NCI-H1092 treated with DMSO at 0.1 percent for 48 hours (cell line): ENCODE data around the gene TFB1M.
"Not testable (repeated sequence)": the region's sequence is repeated elsewhere in the genome, so short reads cannot be mapped to it uniquely, and the experiment has no call there.

ENCODE experiments used
- DNase-seq: peaks from one replicate; lab custom pipeline; 2025; lab: John Stamatoyannopoulos, UW

Gene TFB1M

DNA sequence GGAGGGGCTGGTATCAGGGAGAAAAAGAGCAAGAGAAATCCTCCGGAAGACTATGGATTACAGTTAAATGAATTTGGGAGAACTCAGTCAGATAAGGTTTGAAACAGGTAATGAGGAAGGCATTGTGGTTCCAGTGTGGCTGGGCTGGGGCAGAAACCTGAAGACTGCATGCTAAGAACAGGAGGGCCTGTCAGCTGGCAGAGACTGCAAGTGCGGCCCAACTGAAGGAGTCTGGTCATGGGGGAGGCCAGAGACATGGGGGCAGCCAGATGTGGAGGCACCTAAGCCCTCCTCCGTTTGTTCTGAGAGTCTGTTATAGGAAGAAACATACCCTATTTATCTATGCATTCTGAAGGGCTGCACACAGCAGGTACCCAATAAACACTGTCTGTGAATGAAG lies 16.6 kb downstream of the TFB1M start:
- no peak for DNase-seq

DNA sequence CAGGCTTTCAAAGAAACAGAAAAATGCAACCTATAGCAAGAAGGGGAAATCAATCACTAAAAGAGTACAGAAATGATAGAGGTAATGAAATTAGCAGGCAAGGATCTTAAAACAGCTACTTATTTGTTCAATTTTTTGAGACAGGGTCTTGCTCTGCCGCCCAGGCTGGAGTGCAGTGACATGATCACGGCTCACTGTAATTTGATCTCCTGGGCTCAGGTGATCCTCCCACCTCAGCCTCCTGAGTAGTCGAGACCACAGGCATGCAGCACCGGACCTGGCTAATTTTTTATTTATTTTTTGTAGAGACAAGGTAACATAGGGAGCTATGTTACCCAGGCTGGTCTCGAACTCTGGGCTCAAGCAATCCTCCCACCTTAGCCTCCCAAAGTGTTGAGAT lies 21.6 kb downstream of the TFB1M start:
- no peak for DNase-seq

DNA sequence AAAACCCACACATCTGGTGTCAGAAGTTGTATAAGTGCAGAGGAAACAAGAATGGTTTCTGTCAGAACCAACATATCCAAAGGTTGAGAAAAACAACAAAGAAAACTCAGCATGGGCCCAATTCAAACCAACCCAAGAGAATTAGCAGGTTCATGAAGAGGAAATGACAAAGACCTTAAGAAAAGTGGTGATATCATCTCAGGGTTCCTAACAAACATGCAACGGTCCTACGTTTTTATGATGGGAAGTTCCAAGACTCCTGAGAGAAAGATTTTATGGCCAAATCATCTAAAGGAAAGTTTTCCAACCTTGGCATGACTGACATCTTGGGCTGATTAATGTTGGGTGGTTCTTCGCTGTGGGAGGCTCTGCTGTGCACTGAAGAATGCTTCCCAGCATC lies 23.0 kb downstream of the TFB1M start:
- no peak for DNase-seq

DNA sequence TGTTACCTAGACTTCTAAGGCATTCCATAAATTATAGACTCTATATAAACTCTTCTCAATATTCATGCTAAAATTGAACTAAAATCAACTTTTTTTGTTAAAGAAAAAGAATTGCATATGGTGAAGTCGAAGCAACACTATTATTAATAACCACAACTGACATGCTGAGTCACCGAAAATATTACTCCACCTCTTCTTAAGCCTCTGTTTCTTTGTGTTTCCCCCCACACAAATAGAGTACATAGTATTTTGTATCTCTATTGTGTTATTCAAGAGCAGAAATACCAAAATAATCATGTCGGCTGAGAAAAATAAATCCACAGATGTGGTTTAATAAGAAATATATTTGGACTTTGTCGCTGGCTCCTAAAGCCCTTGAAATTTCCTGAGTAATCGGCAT lies 23.8 kb downstream of the TFB1M start:
- DNase-seq: no peak

DNA sequence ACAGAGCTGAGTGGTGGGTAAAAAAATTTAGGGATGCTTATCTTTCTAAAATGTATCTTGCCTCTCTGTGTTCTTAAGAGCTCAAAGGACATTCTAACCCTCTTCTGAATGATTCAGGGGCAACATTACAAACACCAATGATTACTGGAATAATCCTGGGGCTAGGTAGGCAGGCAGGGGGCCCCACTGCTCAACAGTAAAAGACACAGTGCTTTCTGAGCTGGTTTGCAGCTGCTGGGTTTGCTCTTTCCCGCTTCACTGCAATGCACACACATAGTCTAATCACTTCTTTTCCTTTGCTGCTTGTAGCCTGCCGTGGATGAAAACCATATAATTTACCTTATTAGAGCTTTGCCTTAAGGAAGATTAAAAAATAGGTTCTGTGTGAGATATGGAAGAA lies 26.5 kb downstream of the TFB1M start:
- no peak for DNase-seq

DNA sequence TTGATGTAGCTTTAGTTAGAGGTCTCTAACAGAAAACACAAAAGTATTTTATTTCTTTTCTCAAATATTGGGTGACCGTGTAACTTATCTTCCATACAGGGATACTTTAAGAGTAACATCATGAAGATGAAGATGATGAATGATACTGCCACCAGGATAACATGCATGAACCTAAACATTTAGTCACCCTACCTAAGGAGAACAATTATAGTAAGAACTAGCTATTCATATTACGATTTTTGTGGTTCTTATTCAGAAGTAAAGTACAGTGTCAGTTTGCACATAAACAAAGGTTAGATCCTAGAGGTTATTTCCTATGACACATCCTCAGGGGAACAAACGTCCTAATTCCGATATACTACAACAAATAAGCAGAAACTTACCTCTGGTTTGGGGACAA lies 29.5 kb downstream of the TFB1M start:
- no peak for DNase-seq

DNA sequence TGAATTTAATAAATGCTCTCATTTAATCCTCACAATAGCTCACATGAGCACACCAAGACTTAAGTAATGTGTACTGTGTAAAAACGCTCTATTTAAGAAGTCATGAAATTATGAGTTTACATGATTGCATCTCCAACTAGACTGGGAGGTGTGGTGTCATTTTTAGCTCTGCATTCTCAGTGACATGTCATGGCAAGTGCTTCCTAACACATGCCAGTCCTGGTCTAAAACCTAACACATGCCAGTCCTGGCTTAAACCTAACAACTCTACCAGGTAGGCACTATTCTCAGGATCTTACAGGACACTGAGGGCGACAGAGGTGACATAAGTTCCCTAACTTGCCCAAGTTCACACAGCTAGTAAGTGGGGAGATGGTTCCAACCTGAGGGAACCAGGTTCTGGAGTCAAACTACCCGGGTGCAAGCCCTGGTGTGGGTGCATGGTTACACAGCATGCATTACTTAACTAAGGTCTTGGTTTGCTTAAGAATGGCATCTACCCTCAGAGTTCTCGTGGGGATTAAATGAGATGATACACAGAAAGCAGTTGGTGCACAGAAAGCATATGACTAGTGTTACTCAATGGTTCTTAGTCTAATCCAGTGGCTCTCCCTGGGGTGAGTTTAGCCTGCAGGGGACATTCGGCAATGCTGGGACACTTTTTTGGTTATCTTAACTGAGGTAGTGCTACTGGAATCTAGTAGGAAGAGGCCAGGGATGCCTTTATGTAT lies 35.8 kb downstream of the TFB1M start:
- no peak for DNase-seq

DNA sequence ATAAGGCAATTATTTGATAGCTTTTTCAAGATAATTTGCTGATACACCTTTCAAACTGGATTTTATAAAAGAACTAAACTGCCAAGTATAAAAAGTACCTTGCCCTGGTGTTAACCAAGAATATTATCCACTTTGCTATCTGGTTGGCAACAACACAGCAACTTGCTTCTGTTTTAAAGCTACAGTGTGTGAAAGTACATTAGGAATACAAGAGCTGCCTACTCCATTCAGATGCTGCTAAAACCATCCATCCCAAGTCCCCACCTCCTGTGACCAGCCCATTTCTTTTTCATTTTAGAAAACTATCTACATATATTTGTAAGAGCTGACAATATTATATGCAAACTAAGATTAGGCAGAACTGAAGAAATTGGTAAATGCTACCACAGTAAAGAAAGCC lies 37.6 kb downstream of the TFB1M start:
- DNase-seq: no peak

DNA sequence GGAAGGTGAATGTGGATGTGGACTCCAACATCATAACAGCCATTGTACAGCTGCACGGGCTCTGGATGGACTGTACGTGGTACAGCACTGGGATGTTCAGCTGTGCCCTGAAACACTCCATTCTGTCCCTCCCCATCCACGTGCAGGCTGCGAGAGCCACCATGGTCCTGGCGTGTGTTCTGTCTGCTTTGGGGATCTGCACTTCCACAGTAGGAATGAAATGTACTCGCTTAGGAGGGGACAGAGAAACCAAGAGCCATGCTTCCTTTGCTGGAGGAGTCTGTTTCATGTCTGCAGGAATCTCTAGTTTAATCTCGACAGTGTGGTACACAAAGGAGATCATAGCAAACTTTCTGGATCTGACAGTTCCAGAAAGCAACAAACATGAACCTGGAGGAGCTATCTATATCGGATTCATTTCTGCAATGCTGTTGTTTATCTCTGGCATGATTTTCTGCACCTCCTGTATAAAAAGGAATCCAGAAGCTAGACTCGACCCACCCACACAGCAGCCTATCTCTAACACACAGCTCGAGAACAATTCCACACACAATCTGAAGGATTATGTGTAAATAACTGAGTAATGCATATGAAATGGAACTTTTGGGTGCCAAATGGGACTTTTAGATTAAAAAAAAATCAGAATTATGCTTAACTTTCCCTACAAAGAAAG lies 38.3 kb downstream of the TFB1M start:
- no peak for DNase-seq

DNA sequence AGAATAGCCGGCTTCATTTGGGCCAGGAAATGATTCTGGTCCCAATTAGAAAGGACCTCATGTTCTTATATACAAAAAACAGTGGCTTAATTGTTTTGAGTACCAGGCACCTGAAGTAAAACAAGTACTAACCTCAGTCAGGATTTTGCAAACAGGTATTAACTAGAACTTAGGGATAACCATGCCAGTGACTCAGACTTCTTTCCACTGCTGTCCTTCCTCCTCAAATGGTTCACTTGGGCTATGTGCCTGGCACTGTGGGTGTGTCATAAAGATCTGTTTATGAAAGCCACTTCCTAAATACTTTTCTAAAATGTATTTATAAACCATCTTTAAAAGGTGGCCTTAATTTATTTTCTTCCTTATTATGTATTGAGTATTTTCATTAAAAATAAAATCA lies 39.8 kb downstream of the TFB1M start:
- DNase-seq: no peak

DNA sequence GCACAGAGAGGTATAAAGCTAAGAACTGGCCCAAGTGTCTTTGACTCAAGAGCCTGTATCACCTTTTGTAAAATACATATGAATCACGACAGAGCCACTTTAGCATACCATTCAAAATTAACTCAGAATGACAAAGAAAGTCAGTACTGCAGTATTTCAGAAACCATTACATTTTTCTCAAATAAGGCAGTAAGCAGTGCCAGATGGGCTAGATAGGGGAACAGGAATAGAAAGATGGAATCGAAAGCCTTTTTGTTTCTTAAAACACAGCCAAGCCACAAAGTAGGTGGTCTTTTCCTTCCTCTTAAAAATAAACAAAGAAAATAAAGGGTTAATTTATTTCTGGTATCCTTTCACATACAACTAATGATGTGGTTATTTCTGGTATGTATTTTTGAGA lies 40.2 kb downstream of the TFB1M start:
- no peak for DNase-seq

DNA sequence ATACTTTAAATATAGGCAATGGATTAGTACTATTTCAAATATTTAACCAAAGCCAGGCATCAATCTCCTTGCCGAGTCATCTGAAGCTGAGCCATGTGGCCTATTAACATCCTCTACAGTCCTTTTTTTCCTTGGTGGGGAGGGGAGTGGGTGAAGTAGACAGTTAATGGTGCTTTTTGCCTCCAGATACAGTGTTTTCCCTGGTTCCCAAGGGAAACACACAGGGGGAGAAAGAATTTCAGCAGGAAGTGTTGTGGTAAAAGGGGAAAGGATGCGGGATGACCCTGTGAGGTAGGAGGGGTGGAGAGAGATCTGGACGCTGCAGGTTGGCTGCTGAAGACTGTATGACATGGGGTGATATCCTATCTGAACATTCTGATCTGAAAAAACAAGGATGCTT lies 40.9 kb downstream of the TFB1M start:
- no peak for DNase-seq

DNA sequence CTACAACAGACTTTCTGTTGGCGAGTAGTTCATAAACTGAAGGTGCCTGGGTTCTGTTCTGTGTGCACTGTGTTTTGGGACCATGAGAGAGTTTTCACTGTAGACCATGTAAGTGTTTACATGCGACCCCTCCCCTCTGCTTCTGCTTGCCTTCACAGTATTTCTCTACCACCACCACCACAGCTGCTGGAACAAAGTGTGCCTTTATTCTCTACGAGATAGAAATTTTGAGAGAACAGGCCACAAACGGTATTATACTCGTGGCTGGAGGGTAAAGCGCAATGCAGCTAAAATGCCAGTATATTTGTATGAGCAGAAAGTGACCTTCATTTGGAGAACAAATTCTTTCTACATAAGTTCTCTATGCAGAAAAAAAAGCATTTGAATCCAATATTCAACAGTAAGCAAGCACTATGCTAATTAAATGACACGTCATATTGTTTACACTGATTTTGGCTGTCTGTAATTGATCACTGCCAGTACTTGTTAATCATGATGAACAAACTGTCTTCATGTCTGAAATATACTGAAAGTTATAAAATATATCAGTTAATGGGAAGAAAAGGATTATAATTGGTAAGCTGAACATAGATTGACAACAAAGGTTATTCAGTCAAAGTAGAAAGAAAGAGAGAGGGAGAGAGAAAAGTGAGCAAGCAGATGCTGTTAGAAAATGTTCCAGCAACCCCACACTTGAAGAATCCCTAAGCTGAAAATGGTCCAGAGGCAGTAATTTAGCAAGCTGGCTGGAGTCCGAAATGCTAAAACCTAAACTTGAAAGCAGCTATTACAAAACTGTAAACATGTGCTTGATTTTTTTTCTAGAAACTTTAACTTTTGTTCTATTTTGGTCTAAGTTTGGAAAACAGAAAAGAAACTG lies 41.7 kb downstream of the TFB1M start:
- no peak for DNase-seq

DNA sequence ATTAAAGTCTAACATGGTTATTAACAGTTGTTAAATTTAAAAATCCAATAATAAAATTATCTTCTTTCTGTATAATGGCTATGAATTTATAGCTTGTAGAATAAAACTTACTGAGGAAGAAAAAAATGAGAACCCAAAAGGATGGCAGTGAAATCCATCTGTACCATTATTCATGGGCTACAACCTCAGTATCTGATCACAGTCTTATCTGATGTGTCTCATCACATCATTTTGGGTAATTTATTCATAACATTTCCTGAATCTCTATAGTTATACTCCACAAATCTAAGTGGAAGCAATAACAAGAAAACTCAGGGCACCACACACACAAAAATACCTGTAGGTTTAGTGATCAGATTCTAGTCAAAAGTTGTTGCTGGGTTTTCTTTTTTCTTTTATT lies 43.1 kb downstream of the TFB1M start:
- DNase-seq: no peak

DNA sequence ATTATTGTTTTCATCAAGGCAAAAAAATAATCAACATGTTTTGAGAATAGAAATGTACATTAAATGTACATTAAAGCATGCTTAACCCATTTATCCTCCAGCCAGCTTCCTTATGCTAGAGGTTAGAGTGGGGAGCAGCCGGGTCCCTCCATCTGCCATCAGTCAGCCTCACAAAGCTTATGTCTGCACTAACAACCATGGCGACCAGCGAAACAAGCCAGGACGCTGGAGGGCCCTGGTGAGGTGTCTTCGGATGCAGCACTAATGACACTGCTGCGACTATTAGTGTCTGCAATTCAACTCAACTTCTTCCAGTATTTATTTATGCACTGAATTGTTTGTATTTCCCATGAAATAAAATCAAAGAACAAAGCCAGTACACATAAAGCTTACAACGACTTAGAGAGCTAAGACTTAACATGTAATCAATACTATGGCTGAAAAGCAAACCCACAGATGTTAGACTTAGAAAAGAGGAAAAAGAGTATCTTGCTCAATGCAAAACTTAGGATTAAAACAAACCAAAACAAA lies 43.7 kb downstream of the TFB1M start:
- no peak for DNase-seq

DNA sequence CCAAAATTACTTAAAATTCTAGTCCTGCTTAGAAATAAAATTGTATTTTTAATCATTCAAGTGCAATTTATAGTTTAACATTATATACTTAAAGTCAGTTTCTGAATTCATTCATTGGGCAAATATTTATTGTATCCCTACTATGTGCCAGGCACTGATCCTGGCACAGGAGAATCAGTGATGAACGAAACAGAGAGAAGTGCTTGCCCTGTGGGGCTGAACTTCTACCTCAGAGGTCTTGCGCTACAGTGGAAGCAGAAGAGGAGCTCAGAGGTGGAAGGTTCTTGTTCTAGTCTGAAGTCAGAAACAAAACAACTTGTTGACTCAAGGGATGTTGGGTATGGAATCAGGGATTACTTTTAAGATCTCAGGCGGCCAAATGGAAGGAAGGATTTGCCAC lies 44.5 kb downstream of the TFB1M start:
- DNase-seq: no peak

DNA sequence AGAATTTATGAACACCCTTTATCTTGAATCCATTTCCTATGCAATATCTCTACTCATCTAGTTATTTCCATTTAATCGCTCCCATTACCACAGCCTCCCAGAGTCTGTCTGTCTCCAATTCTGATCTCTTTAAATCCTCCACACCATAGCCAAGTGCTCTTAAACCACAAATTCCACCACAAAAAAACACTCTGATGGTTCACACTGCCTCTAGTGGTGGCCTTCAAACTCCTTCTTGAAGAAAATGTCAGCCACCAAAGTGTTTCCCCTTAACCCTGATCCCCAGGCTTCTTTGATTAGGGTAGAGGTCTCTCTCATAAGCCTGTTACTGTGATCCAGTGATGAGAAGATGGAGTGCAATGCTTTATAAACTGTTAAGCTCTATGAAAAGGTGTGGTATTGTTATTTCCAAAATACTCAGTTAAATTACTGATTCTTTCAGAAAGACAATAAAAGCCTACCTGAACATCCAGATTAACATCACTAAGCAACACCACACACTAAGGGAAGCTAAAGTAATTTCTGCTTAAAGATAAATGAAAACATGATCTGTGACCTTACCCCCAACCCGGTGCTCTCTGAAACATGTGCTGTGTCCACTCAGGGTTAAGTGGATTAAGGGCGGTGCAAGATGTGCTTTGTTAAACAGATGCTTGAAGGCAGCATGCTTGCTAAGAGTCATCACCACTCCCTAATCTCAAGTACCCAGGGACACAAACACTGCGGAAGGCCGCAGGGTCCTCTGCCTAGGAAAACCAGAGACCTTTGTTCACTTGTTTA lies 46.0 kb downstream of the TFB1M start:
- DNase-seq: not testable (repeated sequence)

DNA sequence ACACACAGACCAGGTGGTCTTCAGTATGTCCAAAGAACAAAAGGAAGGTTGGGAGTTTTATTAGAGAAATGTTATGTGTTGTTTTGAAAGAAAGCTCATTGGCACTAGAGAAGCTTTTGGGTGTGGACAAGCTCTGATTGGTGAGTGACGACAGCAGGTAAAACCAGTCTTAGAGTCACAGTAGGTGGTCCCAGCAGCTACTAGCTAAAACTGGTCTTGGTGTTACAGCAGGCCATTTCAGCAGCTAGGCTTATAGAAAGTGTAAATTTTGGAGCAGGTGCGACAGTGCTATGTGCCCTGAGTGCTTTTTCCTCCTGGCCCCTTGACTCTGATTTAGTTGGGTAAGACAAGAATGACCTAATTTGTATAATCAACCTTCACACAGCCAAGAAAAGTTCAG lies 46.9 kb downstream of the TFB1M start:
- no peak for DNase-seq

DNA sequence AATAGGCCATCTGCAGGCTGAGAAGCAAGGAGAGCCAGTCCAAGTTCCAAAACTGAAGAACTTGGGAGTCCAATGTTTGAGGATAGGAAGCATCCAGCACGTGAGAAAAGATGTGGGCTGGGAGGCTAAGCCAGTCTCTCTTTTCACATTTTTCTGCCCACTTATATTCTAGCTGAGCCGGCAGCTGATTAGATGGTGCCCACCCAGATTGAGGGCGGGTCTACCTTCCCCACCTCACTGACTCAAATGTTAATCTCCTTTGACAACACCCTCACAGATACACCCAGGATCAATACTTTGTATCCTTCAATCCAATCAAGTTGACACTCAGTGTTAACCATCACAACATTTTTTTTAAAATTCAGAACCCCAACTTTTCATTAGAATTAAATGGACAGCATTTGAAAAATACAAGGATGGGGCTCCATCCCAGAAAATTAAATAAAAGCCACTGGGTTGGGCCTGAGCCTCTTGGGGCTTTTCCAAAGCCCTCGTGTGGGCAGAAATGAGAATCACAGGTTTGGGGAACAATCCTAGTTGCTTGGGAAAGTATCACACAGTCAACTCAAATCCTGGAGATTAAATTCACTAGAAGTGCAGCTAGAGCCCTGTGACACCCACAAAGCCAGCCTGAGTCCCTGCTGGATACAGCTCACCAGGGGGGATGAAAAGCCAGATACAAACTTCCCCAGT lies 48.3 kb downstream of the TFB1M start:
- DNase-seq: no peak

DNA sequence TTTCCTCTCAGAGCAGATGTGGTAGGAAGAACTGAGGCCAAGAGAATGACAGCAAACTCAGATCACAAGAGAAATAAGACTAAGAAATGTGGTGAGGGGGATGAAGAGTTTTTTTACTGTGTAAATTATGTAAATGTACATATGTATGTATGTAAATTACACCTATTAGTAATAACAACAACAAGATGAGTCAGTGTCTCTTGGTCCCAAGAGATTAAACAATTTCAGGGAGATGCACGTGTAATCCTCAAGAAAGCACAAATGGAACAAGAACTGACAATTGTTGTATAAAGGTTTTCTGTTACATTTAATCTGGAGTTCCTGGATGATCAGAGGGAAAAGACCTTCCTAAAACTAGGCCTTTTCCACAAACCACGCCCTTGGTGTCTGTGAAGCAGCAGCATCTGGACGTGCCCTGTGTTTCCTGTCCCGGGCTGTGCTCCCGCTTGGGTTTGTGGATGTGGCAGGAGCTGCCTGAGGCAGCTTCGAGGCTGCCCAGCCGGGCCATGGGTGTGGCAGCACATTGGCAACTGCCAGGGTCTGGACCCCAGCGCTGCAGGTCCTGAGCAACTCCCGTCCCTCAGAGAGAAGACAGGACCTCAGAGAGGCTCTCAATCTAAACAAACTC lies 49.5 kb downstream of the TFB1M start:
- no peak for DNase-seq
